ENCODE results near the gene BNC2.

BNC2 gene

DNA sequence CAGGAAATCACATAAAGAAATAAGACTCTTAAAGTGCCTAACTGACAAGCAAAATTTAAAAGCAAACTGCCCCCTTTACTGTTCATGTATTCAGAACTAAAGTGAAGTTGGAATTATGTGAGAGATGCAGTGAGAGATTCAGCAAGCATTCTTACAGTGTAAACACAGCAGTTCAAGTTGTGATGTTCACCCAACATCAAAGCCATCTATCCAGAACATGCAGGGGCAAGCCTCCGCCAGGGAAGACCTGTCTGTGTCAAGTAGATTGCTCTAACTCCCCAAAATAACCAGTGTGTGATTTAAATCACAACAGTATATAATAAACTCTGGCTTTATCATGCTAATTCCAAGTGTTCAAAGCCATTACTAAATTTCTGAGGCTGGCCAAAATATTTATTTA is 233.3 kb downstream of the BNC2 start:
- TF ChIP-seq, protein P1, sequence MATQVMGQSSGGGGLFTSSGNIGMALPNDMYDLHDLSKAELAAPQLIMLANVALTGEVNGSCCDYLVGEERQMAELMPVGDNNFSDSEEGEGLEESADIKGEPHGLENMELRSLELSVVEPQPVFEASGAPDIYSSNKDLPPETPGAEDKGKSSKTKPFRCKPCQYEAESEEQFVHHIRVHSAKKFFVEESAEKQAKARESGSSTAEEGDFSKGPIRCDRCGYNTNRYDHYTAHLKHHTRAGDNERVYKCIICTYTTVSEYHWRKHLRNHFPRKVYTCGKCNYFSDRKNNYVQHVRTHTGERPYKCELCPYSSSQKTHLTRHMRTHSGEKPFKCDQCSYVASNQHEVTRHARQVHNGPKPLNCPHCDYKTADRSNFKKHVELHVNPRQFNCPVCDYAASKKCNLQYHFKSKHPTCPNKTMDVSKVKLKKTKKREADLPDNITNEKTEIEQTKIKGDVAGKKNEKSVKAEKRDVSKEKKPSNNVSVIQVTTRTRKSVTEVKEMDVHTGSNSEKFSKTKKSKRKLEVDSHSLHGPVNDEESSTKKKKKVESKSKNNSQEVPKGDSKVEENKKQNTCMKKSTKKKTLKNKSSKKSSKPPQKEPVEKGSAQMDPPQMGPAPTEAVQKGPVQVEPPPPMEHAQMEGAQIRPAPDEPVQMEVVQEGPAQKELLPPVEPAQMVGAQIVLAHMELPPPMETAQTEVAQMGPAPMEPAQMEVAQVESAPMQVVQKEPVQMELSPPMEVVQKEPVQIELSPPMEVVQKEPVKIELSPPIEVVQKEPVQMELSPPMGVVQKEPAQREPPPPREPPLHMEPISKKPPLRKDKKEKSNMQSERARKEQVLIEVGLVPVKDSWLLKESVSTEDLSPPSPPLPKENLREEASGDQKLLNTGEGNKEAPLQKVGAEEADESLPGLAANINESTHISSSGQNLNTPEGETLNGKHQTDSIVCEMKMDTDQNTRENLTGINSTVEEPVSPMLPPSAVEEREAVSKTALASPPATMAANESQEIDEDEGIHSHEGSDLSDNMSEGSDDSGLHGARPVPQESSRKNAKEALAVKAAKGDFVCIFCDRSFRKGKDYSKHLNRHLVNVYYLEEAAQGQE (IDR thresholded peaks at IDR 0.05; ENCODE audit: insufficient replicate concordance, low read depth), result no peak
- no peak for TF ChIP-seq GABPA (IDR thresholded peaks at IDR 0.05; ENCODE audit: low read depth)
- Histone ChIP-seq H3K27ac (replicated peaks) (no peak overlapping the region), H3K4me3 (replicated peaks; ENCODE audit: insufficient read depth, low read length) (no peak overlapping the region), H3K27me3 (ENCODE audit: insufficient read depth, poor library complexity, severe bottlenecking) (no peaks in the 10 kb centered on the region)
- DNase-seq (ENCODE audit: low read depth in 1 of 2, low spot score in 1 of 2), result no peak

DNA sequence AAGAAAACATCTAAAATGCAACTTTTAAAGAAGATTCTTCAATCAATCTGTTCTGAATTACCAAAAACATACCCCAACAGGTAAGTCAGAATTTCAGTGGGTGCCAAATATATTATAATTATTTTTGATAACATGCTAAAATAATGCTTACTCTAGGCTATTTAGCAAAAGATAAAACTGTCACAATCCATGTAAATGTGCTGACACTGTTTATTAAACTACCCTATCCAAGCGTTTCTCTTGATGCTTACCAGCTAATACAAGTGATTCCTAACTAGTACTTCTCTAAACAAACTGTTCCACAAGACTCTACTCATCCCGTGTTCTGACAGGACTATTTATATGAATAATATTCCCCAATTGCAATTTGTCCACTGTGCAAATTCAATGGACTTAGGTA is 236.7 kb downstream of the BNC2 start:
- no peaks in the 10 kb centered on the region for H3K27me3 ChIP-seq (ENCODE audit: insufficient read depth, poor library complexity, severe bottlenecking)
- H3K27ac ChIP-seq (replicated peaks), result no peak overlapping the region
- TF ChIP-seq GABPA (IDR thresholded peaks at IDR 0.05; ENCODE audit: low read depth) (no peak), POLR2AphosphoS5 (IDR thresholded peaks at IDR 0.05; ENCODE audit: low read depth) (no peak), SPI1 (IDR thresholded peaks at IDR 0.05; ENCODE audit: borderline replicate concordance, low read depth) (no peak)
- TF ChIP-seq, protein P1 (IDR thresholded peaks at IDR 0.05; ENCODE audit: insufficient replicate concordance, low read depth), result no peak
- TF ChIP-seq, protein P2, sequence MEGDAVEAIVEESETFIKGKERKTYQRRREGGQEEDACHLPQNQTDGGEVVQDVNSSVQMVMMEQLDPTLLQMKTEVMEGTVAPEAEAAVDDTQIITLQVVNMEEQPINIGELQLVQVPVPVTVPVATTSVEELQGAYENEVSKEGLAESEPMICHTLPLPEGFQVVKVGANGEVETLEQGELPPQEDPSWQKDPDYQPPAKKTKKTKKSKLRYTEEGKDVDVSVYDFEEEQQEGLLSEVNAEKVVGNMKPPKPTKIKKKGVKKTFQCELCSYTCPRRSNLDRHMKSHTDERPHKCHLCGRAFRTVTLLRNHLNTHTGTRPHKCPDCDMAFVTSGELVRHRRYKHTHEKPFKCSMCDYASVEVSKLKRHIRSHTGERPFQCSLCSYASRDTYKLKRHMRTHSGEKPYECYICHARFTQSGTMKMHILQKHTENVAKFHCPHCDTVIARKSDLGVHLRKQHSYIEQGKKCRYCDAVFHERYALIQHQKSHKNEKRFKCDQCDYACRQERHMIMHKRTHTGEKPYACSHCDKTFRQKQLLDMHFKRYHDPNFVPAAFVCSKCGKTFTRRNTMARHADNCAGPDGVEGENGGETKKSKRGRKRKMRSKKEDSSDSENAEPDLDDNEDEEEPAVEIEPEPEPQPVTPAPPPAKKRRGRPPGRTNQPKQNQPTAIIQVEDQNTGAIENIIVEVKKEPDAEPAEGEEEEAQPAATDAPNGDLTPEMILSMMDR (IDR thresholded peaks at IDR 0.05; ENCODE audit: insufficient read depth, low read length), result no peak
- H3K4me3 ChIP-seq (replicated peaks; ENCODE audit: insufficient read depth, low read length), result no peak overlapping the region
- DNase-seq (ENCODE audit: low read depth in 1 of 2, low spot score in 1 of 2), result no peak

DNA sequence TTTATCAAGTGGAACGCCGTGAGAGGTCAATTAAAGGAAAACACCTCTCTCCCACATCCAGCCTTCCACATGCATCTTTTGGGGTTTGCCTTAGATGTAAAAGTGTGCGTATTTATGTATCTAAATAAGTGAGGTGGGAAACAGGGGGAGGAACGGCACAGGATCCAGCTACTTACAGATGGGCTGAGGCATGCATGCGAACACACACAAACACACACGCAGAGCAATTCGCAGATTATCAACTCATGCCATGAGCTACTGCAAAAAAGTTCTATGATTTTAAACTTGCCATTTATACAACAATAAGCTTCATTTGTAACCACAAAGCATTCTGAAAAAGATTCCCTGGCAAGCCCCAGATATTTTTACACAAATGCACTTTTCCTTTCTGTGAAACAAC is 242.1 kb downstream of the BNC2 start:
- Histone ChIP-seq H3K27ac (replicated peaks) (no peak overlapping the region), H3K27me3 (ENCODE audit: insufficient read depth, poor library complexity, severe bottlenecking) (no peaks in the 10 kb centered on the region), H3K4me3 (replicated peaks; ENCODE audit: insufficient read depth, low read length) (no peak overlapping the region)
- no peak for DNase-seq (ENCODE audit: low read depth in 1 of 2, low spot score in 1 of 2)
- no peak for TF ChIP-seq SPI1 (IDR thresholded peaks at IDR 0.05; ENCODE audit: borderline replicate concordance, low read depth)
- TF ChIP-seq, protein P1 (IDR thresholded peaks at IDR 0.05; ENCODE audit: insufficient replicate concordance, low read depth), result no peak
- TF ChIP-seq, protein P2 (IDR thresholded peaks at IDR 0.05; ENCODE audit: insufficient read depth, low read length), result no peak

DNA sequence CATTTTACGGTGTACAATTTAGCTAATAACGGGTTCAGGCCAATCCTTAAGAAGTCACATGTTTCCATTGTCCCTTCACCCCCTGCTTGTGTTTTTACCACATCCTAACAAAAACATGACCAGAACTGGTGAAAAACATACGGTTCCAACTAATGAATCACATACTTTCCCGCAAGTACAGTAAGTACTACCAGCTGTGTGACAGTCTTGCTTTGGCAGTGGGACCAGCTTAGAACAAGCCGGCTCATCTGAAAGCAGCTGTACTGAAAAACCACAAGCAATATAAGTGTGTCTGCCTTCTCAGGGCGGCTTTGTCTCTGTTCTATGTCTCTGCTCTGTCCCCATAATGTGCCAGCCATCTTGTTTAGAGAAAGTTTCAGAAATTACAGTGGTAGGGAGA is 242.5 kb downstream of the BNC2 start:
- no peak overlapping the region for H3K27ac ChIP-seq (replicated peaks)
- TF ChIP-seq, protein P2 (IDR thresholded peaks at IDR 0.05; ENCODE audit: insufficient read depth, low read length), result no peak
- TF ChIP-seq POLR2AphosphoS5 (IDR thresholded peaks at IDR 0.05; ENCODE audit: low read depth) (no peak), GABPA (IDR thresholded peaks at IDR 0.05; ENCODE audit: low read depth) (no peak), SPI1 (IDR thresholded peaks at IDR 0.05; ENCODE audit: borderline replicate concordance, low read depth) (no peak)
- TF ChIP-seq, protein P1 (IDR thresholded peaks at IDR 0.05; ENCODE audit: insufficient replicate concordance, low read depth), result no peak
- DNase-seq (ENCODE audit: low read depth in 1 of 2, low spot score in 1 of 2), result no peak
- H3K27me3 ChIP-seq (ENCODE audit: insufficient read depth, poor library complexity, severe bottlenecking), result no peaks in the 10 kb centered on the region
- H3K4me3 ChIP-seq (replicated peaks; ENCODE audit: insufficient read depth, low read length), result no peak overlapping the region
